ENCODE results near the gene NARF. TPM values are rescaled to one million over a fixed set of nuclear protein-coding genes. Genes with fewer than 3 reads are reported as not detected.

NARF gene
- total RNA-seq, 1 experiment from 2014 or later = 96.7 TPM

- H3K4me3 Mint-ChIP-seq = no peak overlapping the region
- H3K9me3 Mint-ChIP-seq = no peaks in the 10 kb centered on the region
- ATAC-seq (no peak), DNase-seq (ENCODE audit: low spot score) (no peak)
- no peak for TF ChIP-seq ZNF425 (CRISPR knock-in tag; conservative IDR thresholded peaks at IDR 0.05)
- no peak for TF ChIP-seq CTCF (IDR thresholded peaks at IDR 0.05)
- no peak for TF ChIP-seq E2F4 (CRISPR knock-in tag; IDR thresholded peaks at IDR 0.05; ENCODE audit: borderline replicate concordance, low read depth)
- TF ChIP-seq ATF3 (CRISPR knock-in tag; conservative IDR thresholded peaks at IDR 0.05) = no peak
- H3K36me3 Mint-ChIP-seq = peaks cover 41% of the 10 kb centered on the region
- POLR2A ChIA-PET = no interaction called here
- H3K4me1 Mint-ChIP-seq = no peaks in the 10 kb centered on the region
- CTCF ChIA-PET = no interaction called here
- 0 out of 2 replicates have a peak overlapping the region, but pooled peaks have one; percentile 74 for H3K27ac Mint-ChIP-seq
- no peaks in the 10 kb centered on the region for H3K27me3 Mint-ChIP-seq (ENCODE audit: low read depth)
Measured at GRCh38 chr17:82487910-82488309, 29.4 kb downstream of the NARF start.

- H3K4me3 Mint-ChIP-seq = no peak overlapping the region
- no peak overlapping the region for H3K27ac Mint-ChIP-seq
- TF ChIP-seq ZNF512 (CRISPR knock-in tag; IDR thresholded peaks at IDR 0.05; ENCODE audit: borderline replicate concordance) = no peak
- no peak for TF ChIP-seq ZNF396 (CRISPR knock-in tag; IDR thresholded peaks at IDR 0.05; ENCODE audit: borderline replicate concordance)
- no peak for TF ChIP-seq PRRX2 (CRISPR knock-in tag; IDR thresholded peaks at IDR 0.05)
- TF ChIP-seq STAT6 (CRISPR knock-in tag; conservative IDR thresholded peaks at IDR 0.05; ENCODE audit: low read depth) = no peak
- TF ChIP-seq MAX (CRISPR knock-in tag; IDR thresholded peaks at IDR 0.05) = no peak
- no peak for TF ChIP-seq EMX1 (CRISPR knock-in tag; IDR thresholded peaks at IDR 0.05)
- TF ChIP-seq CREM (CRISPR knock-in tag; IDR thresholded peaks at IDR 0.05) = no peak
- TF ChIP-seq CREB1 (CRISPR knock-in tag; IDR thresholded peaks at IDR 0.05) = no peak
- no peak for TF ChIP-seq IRF2 (CRISPR knock-in tag; IDR thresholded peaks at IDR 0.05; ENCODE audit: borderline replicate concordance, low read depth)
- TF ChIP-seq ZNF219 (CRISPR knock-in tag; IDR thresholded peaks at IDR 0.05; ENCODE audit: borderline replicate concordance) = no peak
- TF ChIP-seq E2F5 (CRISPR knock-in tag; IDR thresholded peaks at IDR 0.05) = no peak
- TF ChIP-seq OVOL2 (CRISPR knock-in tag; IDR thresholded peaks at IDR 0.05; ENCODE audit: borderline replicate concordance) = no peak
- no peak for TF ChIP-seq ZNF317 (CRISPR knock-in tag; IDR thresholded peaks at IDR 0.05; ENCODE audit: borderline replicate concordance, low read depth)
- TF ChIP-seq ZMAT4 (CRISPR knock-in tag; IDR thresholded peaks at IDR 0.05) = no peak
- no peak for TF ChIP-seq ZNF232 (CRISPR knock-in tag; IDR thresholded peaks at IDR 0.05)
- TF ChIP-seq GTF2I (CRISPR knock-in tag; conservative IDR thresholded peaks at IDR 0.05) = no peak
- no peak for TF ChIP-seq NFYB (CRISPR knock-in tag; conservative IDR thresholded peaks at IDR 0.05; ENCODE audit: low read depth)
- ATAC-seq (no peak), DNase-seq (ENCODE audit: low spot score) (no peak)
- H3K9me3 Mint-ChIP-seq = no peaks in the 10 kb centered on the region
- H3K36me3 Mint-ChIP-seq = peaks cover 34% of the 10 kb centered on the region
- POLR2A ChIA-PET = no interaction called here
- H3K27me3 Mint-ChIP-seq (ENCODE audit: low read depth) = no peaks in the 10 kb centered on the region
- peaks cover 3% of the 10 kb centered on the region for H3K4me1 Mint-ChIP-seq
- CTCF ChIA-PET = no interaction called here
Measured at GRCh38 chr17:82489117-82489516, 30.6 kb downstream of the NARF start.

Data from WTC11 (cell line).